ENCODE results near the gene TSPEAR. TPM values are rescaled to one million over a fixed set of nuclear protein-coding genes. Genes with fewer than 3 reads are reported as not detected.

Gene TSPEAR
- total and polyA plus RNA-seq, 9 of the 15 experiments (the other 6 are each of a cell fraction or from before 2014, with no cell fraction given), result not detected

DNA sequence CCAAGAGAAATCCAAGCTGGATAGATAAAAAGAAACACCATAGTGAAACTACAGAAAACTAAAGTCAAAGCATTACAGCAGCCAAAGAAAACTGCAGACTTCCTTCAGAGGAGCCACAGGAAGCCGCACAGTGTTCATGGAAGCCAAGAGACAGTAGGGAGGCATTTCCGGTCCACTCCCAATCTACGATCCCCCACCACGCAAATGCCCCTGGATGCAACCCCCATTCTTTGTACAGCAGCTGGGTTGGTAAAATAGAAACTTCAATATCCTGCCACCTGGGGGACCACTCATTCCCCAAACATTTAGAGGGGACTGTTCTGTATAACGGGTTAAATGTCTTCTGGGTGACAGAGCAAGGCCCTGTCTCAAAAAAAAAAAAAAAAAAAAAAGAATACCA is 43.9 kb upstream of the TSPEAR start:
- Histone ChIP-seq H3K4me2 (ENCODE audit: insufficient read depth, low read length) (no peak overlapping the region), H3K9ac (ENCODE audit: insufficient read depth in 1 of 2, low read depth in 2 of 2, low read length in 2 of 2) (no peak overlapping the region), H2AFZ (ENCODE audit: low read depth, low read length) (no peak overlapping the region), H3K4me1 (replicated peaks in 1 of 2; ENCODE audit: control insufficient read depth in 2 of 2, insufficient read depth in 2 of 2, low read length in 2 of 2) (peaks cover 0 to 33% of the 10 kb centered on the region in 2 experiments; a peak in 1 of 5 replicates), H3K27ac (ENCODE audit: extremely low read depth, low read depth, low read length) (no peak overlapping the region), H3K9me3 (replicated peaks; ENCODE audit: control insufficient read depth, insufficient read depth, low read depth, low read length) (no peaks in the 10 kb centered on the region), H3K27me3 (ENCODE audit: control insufficient read depth in 2 of 2, insufficient read depth in 2 of 2, low read length in 2 of 2) (peaks cover 34 to 55% of the 10 kb centered on the region in 2 experiments), H3K79me2 (ENCODE audit: control insufficient read depth, insufficient read depth, low read length) (no peaks in the 10 kb centered on the region), H3K36me3 (ENCODE audit: control insufficient read depth, insufficient read depth, low read length) (no peaks in the 10 kb centered on the region), H4K20me1 (replicated peaks; ENCODE audit: control insufficient read depth, insufficient read depth, low read length) (no peaks in the 10 kb centered on the region), H3K9me1 (ENCODE audit: control insufficient read depth, insufficient read depth, low read length) (no peaks in the 10 kb centered on the region), H3K4me3 (no peak overlapping the region)
- ATAC-seq (peak; percentile 69), DNase-seq (ENCODE audit: extremely low read depth in 1 of 4, low spot score in 3 of 4) (peak; percentile 43 to 65 (median 58)), FAIRE-seq (peak; percentile 72)
- intact Hi-C loops (cut with micrococcal nuclease) (no loop called here), in situ Hi-C loops (cut with MboI) (no loop called here)
- CTCF ChIA-PET (ENCODE audit: low intra/inter-chr PET ratio), result no interaction called here
- 6% methylated on average over 5 of the region's 5 CpGs for WGBS (ENCODE audit: insufficient coverage, low coverage, missing lambda C conversion rate)
- POLR2A ChIA-PET, result interaction anchor here (1.1 kb wide), 1 partner anchor 16 kb away, joined by 3 read pairs; no protein-coding TSS in a partner anchor
- no TSS peak for BruUV-seq (replicated peaks)
- no peak for TF ChIP-seq SNRNP70 (optimal IDR thresholded peaks at IDR 0.05; ENCODE audit: low read depth, low read length)
- no peak for TF ChIP-seq HDAC2 (IDR thresholded peaks at IDR 0.05)
- TF ChIP-seq CTCF (IDR thresholded peaks at IDR 0.05 in 2 of 3, conservative IDR thresholded peaks at IDR 0.05 in 1 of 3; ENCODE audit: insufficient read depth in 2 of 3, low read depth in 1 of 3, low read length in 3 of 3), result peak; percentile 35 to 48 (median 36); a peak in 4 of 6 replicates
- no peak for TF ChIP-seq ZNF282 (CRISPR knock-in tag; IDR thresholded peaks at IDR 0.05)
- TF ChIP-seq MBD2 (IDR thresholded peaks at IDR 0.05; ENCODE audit: borderline replicate concordance, low read depth), result no peak
- TF ChIP-seq GABPA (tag; conservative IDR thresholded peaks at IDR 0.05; ENCODE audit: low read depth), result peak; percentile 54
- TF ChIP-seq, protein P1, sequence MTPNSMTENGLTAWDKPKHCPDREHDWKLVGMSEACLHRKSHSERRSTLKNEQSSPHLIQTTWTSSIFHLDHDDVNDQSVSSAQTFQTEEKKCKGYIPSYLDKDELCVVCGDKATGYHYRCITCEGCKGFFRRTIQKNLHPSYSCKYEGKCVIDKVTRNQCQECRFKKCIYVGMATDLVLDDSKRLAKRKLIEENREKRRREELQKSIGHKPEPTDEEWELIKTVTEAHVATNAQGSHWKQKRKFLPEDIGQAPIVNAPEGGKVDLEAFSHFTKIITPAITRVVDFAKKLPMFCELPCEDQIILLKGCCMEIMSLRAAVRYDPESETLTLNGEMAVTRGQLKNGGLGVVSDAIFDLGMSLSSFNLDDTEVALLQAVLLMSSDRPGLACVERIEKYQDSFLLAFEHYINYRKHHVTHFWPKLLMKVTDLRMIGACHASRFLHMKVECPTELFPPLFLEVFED (CRISPR knock-in tag; conservative IDR thresholded peaks at IDR 0.05), result no peak
- TF ChIP-seq SMC3 (conservative IDR thresholded peaks at IDR 0.05; ENCODE audit: insufficient read depth, low read depth, low read length), result 0 out of 2 replicates have a peak, but pooled peaks have one; percentile 22
- no peak for TF ChIP-seq ADNP (tag; IDR thresholded peaks at IDR 0.05)
- TF ChIP-seq, protein P2, sequence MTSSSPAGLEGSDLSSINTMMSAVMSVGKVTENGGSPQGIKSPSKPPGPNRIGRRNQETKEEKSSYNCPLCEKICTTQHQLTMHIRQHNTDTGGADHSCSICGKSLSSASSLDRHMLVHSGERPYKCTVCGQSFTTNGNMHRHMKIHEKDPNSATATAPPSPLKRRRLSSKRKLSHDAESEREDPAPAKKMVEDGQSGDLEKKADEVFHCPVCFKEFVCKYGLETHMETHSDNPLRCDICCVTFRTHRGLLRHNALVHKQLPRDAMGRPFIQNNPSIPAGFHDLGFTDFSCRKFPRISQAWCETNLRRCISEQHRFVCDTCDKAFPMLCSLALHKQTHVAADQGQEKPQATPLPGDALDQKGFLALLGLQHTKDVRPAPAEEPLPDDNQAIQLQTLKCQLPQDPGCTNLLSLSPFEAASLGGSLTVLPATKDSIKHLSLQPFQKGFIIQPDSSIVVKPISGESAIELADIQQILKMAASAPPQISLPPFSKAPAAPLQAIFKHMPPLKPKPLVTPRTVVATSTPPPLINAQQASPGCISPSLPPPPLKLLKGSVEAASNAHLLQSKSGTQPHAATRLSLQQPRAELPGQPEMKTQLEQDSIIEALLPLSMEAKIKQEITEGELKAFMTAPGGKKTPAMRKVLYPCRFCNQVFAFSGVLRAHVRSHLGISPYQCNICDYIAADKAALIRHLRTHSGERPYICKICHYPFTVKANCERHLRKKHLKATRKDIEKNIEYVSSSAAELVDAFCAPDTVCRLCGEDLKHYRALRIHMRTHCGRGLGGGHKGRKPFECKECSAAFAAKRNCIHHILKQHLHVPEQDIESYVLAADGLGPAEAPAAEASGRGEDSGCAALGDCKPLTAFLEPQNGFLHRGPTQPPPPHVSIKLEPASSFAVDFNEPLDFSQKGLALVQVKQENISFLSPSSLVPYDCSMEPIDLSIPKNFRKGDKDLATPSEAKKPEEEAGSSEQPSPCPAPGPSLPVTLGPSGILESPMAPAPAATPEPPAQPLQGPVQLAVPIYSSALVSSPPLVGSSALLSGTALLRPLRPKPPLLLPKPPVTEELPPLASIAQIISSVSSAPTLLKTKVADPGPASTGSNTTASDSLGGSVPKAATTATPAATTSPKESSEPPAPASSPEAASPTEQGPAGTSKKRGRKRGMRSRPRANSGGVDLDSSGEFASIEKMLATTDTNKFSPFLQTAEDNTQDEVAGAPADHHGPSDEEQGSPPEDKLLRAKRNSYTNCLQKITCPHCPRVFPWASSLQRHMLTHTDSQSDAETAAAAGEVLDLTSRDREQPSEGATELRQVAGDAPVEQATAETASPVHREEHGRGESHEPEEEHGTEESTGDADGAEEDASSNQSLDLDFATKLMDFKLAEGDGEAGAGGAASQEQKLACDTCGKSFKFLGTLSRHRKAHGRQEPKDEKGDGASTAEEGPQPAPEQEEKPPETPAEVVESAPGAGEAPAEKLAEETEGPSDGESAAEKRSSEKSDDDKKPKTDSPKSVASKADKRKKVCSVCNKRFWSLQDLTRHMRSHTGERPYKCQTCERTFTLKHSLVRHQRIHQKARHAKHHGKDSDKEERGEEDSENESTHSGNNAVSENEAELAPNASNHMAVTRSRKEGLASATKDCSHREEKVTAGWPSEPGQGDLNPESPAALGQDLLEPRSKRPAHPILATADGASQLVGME (CRISPR knock-in tag; IDR thresholded peaks at IDR 0.05), result no peak
- no peak for TF ChIP-seq CAMTA2 (CRISPR knock-in tag; conservative IDR thresholded peaks at IDR 0.05)
- no peak for TF ChIP-seq HMG20B (CRISPR knock-in tag; IDR thresholded peaks at IDR 0.05)
- TF ChIP-seq, protein P3, sequence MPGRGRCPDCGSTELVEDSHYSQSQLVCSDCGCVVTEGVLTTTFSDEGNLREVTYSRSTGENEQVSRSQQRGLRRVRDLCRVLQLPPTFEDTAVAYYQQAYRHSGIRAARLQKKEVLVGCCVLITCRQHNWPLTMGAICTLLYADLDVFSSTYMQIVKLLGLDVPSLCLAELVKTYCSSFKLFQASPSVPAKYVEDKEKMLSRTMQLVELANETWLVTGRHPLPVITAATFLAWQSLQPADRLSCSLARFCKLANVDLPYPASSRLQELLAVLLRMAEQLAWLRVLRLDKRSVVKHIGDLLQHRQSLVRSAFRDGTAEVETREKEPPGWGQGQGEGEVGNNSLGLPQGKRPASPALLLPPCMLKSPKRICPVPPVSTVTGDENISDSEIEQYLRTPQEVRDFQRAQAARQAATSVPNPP (IDR thresholded peaks at IDR 0.05; ENCODE audit: borderline replicate concordance, insufficient read depth, insufficient read length), result no peak
